IMR-90 (cell line): ENCODE data around the gene RNF130. TPM values are rescaled to one million over a fixed set of nuclear protein-coding genes. Genes with fewer than 3 reads are reported as not detected.

Source experiments
- ATAC-seq: fragments of 200-7000 bp; cut with Tn5 transposase; 2 replicates; pipeline ENCODE4 v1.9.1; 2020; ENCODE audit warnings: low read depth, mild to moderate bottlenecking, moderate library complexity
- BruUV-seq: library from RNA; stranded (reverse); fragments of 400-500 nt; replicated peaks from 2 replicates; lab custom pipeline; 2021; lab: Mats Ljungman, UMichigan
- CTCF ChIA-PET: fragments of 300-600 bp; formaldehyde crosslinking; extraction: SDS; loops from one replicate; lab custom pipeline; 2021; ENCODE audit warnings: antibody characterized with exemption; lab: Yijun Ruan, JAX
- POLR2A ChIA-PET: fragments of 300-600 bp; sonication (Branson Sonifier 250); formaldehyde crosslinking; loops from one replicate; lab custom pipeline; 2022; ENCODE audit warnings: antibody characterized with exemption; ENCODE audit not compliant: unreplicated experiment; lab: Charles Lee
- DNase-seq: peaks from one replicate; pipeline ENCODE4 v3.0.0; 2013
- H2AFZ ChIP-seq: replicated peaks from 2 replicates; pipeline ENCODE3; 2013; ENCODE audit warnings: low read length, mild to moderate bottlenecking; ENCODE audit not compliant: poor library complexity
- H2AK5ac ChIP-seq: 2 replicates; pipeline ENCODE4 v1.6.1; 2013; ENCODE audit warnings: low read depth, low read length, inconsistent platforms
- H2AK9ac ChIP-seq: replicated peaks from 2 replicates; pipeline ENCODE3; 2013; ENCODE audit warnings: mild to moderate bottlenecking, low read depth, low read length, moderate library complexity; ENCODE audit not compliant: poor library complexity
- H2BK120ac ChIP-seq: 2 replicates; pipeline ENCODE4 v1.6.1; 2013; ENCODE audit warnings: low read depth, low read length, inconsistent platforms
- H2BK15ac ChIP-seq: 3 replicates; pipeline ENCODE4 v1.6.1; 2013; ENCODE audit warnings: low read depth, low read length, inconsistent platforms
- H2BK20ac ChIP-seq: 2 replicates; pipeline ENCODE4 v1.6.1; 2013; ENCODE audit warnings: low read depth, mild to moderate bottlenecking, inconsistent platforms, low read length, moderate library complexity
- H2BK5ac ChIP-seq: 2 replicates; pipeline ENCODE4 v1.6.1; 2013; ENCODE audit warnings: mild to moderate bottlenecking, low read depth, low read length, inconsistent platforms; ENCODE audit not compliant: poor library complexity, severe bottlenecking
- H3K14ac ChIP-seq: replicated peaks from 2 replicates; pipeline ENCODE4 v1.6.1; 2013; ENCODE audit warnings: low read depth, low read length, inconsistent platforms
- H3K18ac ChIP-seq: 2 replicates; pipeline ENCODE4 v1.6.1; 2013; ENCODE audit warnings: low read depth, low read length, control low read depth
- H3K23ac ChIP-seq: 2 replicates; pipeline ENCODE4 v1.6.1; 2013; ENCODE audit warnings: low read depth, low read length, inconsistent platforms
- H3K27ac ChIP-seq: 2 replicates; pipeline ENCODE4 v1.5.1; 2013; ENCODE audit warnings: mild to moderate bottlenecking, control low read depth, low read length; ENCODE audit not compliant: insufficient read depth
- H3K27me3 ChIP-seq: 2 replicates; pipeline ENCODE4 v1.6.1; 2013; ENCODE audit warnings: low read length; ENCODE audit not compliant: control insufficient read depth, insufficient read depth
- H3K36me3 ChIP-seq: 2 replicates; pipeline ENCODE4 v1.6.1; 2013; ENCODE audit warnings: low read length, mixed read lengths; ENCODE audit not compliant: control insufficient read depth, insufficient read depth
- H3K4ac ChIP-seq: 2 replicates; pipeline ENCODE4 v1.6.1; 2013; ENCODE audit warnings: low read depth, low read length, inconsistent platforms
- H3K4me1 ChIP-seq: 2 replicates; pipeline ENCODE4 v1.6.1; 2013; ENCODE audit warnings: low read length, mixed read lengths; ENCODE audit not compliant: control insufficient read depth, insufficient read depth
- H3K4me2 ChIP-seq: 2 replicates; pipeline ENCODE4 v1.6.1; 2013; ENCODE audit warnings: low read depth, mild to moderate bottlenecking, control low read depth, low read length, moderate library complexity
- H3K4me3 ChIP-seq: 2 replicates; pipeline ENCODE4 v1.5.1; 2013; ENCODE audit warnings: low read depth, mild to moderate bottlenecking, control low read depth, low read length, moderate library complexity; ENCODE audit not compliant: insufficient read depth
- H3K56ac ChIP-seq: 2 replicates; pipeline ENCODE4 v1.6.1; 2013; ENCODE audit warnings: low read length, inconsistent platforms; ENCODE audit not compliant: insufficient read depth; ENCODE audit errors: extremely low read depth
- H3K79me1 ChIP-seq, 2 experiments: 2 replicates each; pipeline ENCODE4 v1.6.1; 2013; ENCODE audit warnings: low read length in 2 of 2, inconsistent platforms in 1 of 2, low read depth in 1 of 2
- H3K9ac ChIP-seq: 2 replicates; pipeline ENCODE4 v1.6.1; 2013; ENCODE audit warnings: low read depth, low read length, control low read depth
- H3K9me1 ChIP-seq: 2 replicates; pipeline ENCODE4 v1.6.1; 2013; ENCODE audit warnings: low read length, inconsistent platforms; ENCODE audit not compliant: insufficient read depth
- H3K9me3 ChIP-seq: 2 replicates; pipeline ENCODE4 v1.6.1; 2013; ENCODE audit warnings: low read length; ENCODE audit not compliant: control insufficient read depth, insufficient read depth
- H4K20me1 ChIP-seq: 2 replicates; pipeline ENCODE4 v1.6.1; 2013; ENCODE audit warnings: low read length, inconsistent platforms; ENCODE audit not compliant: insufficient read depth
- H4K5ac ChIP-seq: 2 replicates; pipeline ENCODE4 v1.6.1; 2013; ENCODE audit warnings: mild to moderate bottlenecking, low read depth, low read length, control low read depth
- H4K8ac ChIP-seq, 2 experiments: 2 replicates each; pipeline ENCODE4 v1.6.1; 2013; ENCODE audit warnings: low read depth in 2 of 2, low read length in 2 of 2, control low read depth in 1 of 2, inconsistent platforms in 1 of 2
- H4K91ac ChIP-seq: 2 replicates; pipeline ENCODE4 v1.6.1; 2013; ENCODE audit warnings: low read depth, low read length, inconsistent platforms; ENCODE audit not compliant: insufficient read depth
- BHLHE40 ChIP-seq: fragments of 150-350 bp; IDR thresholded peaks from 2 replicates; pipeline ENCODE4 v1.6.1; 2016; ENCODE audit warnings: mild to moderate bottlenecking, low read depth, low read length
- CHD1 ChIP-seq: IDR thresholded peaks from 2 replicates; pipeline ENCODE4 v1.6.1; 2012; ENCODE audit warnings: low read depth, low read length, improper control_type of control experiment
- FOS ChIP-seq: fragments of 150-350 bp; IDR thresholded peaks from 2 replicates; pipeline ENCODE4 v1.6.1; 2016; ENCODE audit warnings: low read depth, low read length
- MAZ ChIP-seq: IDR thresholded peaks from 2 replicates; pipeline ENCODE4 v1.6.1; 2012; ENCODE audit warnings: low read depth, mild to moderate bottlenecking, low read length, improper control_type of control experiment, moderate library complexity, borderline replicate concordance
- NFE2L2 ChIP-seq: fragments of 150-350 bp; IDR thresholded peaks from 2 replicates; pipeline ENCODE4 v1.6.1; 2016; ENCODE audit warnings: low read depth, mild to moderate bottlenecking, low read length
- POLR2A ChIP-seq: IDR thresholded peaks from 2 replicates; pipeline ENCODE4 v1.6.1; 2012; ENCODE audit warnings: mild to moderate bottlenecking, low read depth, low read length
- RAD21 ChIP-seq: IDR thresholded peaks from 2 replicates; pipeline ENCODE4 v1.6.1; 2012; ENCODE audit warnings: low read length, improper control_type of control experiment
- RCOR1 ChIP-seq: IDR thresholded peaks from 2 replicates; pipeline ENCODE4 v1.6.1; 2012; ENCODE audit warnings: mild to moderate bottlenecking, low read length, improper control_type of control experiment; ENCODE audit not compliant: insufficient replicate concordance
- RFX5 ChIP-seq: IDR thresholded peaks from 2 replicates; pipeline ENCODE4 v1.8.0; 2012; ENCODE audit warnings: low read depth, mild to moderate bottlenecking, low read length, moderate library complexity
- SMC3 ChIP-seq: fragments of 150-350 bp; IDR thresholded peaks from 2 replicates; pipeline ENCODE4 v1.6.1; 2016; ENCODE audit warnings: low read depth, mild to moderate bottlenecking, antibody characterized with exemption, low read length, moderate library complexity
- WGBS, 2 experiments: methylation state at CpG; one replicate each; pipeline versions ENCODE4 v1.1.5 to v1.1.7; 2013; ENCODE audit warnings: missing lambda C conversion rate in 2 of 2; ENCODE audit not compliant: insufficient read length in 1 of 2; ENCODE audit errors: extremely low coverage in 2 of 2; 5-methylcytosine and 5-hydroxymethylcytosine counted together
- dilution Hi-C: fragments of 300-500 bp; cut with HindIII; formaldehyde crosslinking; loops from one replicate; pipeline ENCODE4 v1.14.3; 2018; ENCODE audit warnings: low sequenced_read_pairs; ENCODE audit not compliant: unreplicated experiment
- in situ Hi-C: fragments of 300-500 bp; cut with MboI; formaldehyde crosslinking; loops from 3 replicates; pipeline ENCODE4 v1.14.3; 2019; ENCODE audit warnings: low sequenced_read_pairs, inconsistent platforms, mixed read lengths
- intact Hi-C: fragments of 100-400 bp; cut with micrococcal nuclease; formaldehyde crosslinking; loops from 2 replicates; pipeline ENCODE4 v1.10.0; 2022
- polyA plus RNA-seq, 3 experiments: library from polyadenylated mRNA; depleted of rRNA; stranded (reverse); fragments of >200 nt; gene quantifications; 2 replicates each; pipeline ENCODE4 v1.2.3, GENCODE V29; 2012; ENCODE audit warnings: low replicate concordance in 1 of 3
- total RNA-seq: library from RNA; depleted of rRNA; stranded (reverse); fragments of >200 nt; gene quantifications from 2 replicates; pipeline ENCODE4 v1.2.3, GENCODE V29; 2012

RNF130 gene
- total and polyA plus RNA-seq, 2 of the 4 experiments (the other 2 are of a cell fraction) = 12.9 to 21.7 TPM

DNA sequence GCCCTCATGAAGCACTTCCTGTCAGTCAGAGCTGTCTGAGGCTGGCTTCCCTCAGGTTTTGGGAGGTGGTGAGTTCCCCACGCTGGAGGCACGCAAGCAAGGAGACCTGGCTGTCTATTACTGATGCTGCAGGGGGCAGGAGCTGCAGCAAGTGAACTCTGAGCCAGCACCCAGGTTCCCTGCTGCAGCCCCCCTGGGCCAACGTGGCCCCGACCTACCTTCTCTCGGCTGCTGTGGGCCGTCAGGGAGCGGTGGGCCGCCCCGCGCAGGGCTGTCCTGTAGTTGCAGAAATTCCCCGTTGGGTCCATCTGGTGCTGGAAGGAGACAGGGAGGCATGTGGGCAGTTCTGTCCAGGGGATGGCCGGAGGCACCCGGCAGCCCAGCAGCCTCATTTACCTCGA lies 46.8 kb upstream of the RNF130 start:
- Histone ChIP-seq H3K36me3 (no peaks in the 10 kb centered on the region), H4K91ac (no peak overlapping the region), H3K9ac (no peak overlapping the region), H4K5ac (no peak overlapping the region), H3K4me2 (no peak overlapping the region), H2AFZ (no peak overlapping the region), H3K4me3 (no peak overlapping the region), H3K9me1 (no peaks in the 10 kb centered on the region), H3K4ac (no peak overlapping the region), H3K4me1 (no peaks in the 10 kb centered on the region), H4K20me1 (no peaks in the 10 kb centered on the region), H4K8ac (no peak overlapping the region), H3K9me3 (no peaks in the 10 kb centered on the region), H3K18ac (no peak overlapping the region), H3K27me3 (peaks cover 2% of the 10 kb centered on the region), H2BK20ac (no peak overlapping the region), H3K14ac (no peak overlapping the region), H3K79me1 (no peaks in the 10 kb centered on the region), H3K27ac (no peak overlapping the region), H2BK15ac (no peak overlapping the region), H2AK9ac (no peak overlapping the region), H2BK120ac (no peak overlapping the region), H2AK5ac (no peak overlapping the region), H3K23ac (no peak overlapping the region), H2BK5ac (no peak overlapping the region), H3K56ac (no peak overlapping the region)
- in situ Hi-C loops = no loop called here
- dilution Hi-C loops = no loop called here
- ChIA-PET CTCF (no interaction called here), POLR2A (no interaction called here)
- WGBS, 2 experiments = 80% methylated on average over 3 of the region's 14 CpGs; no CpG with 5 or more reads in 1 of the 2 experiments
- no TSS peak for BruUV-seq
- ATAC-seq = no peak
- DNase-seq = no peak
- TF ChIP-seq CHD1 (no peak), RCOR1 (no peak), POLR2A (no peak), FOS (no peak), SMC3 (no peak), NFE2L2 (no peak), RFX5 (no peak), RAD21 (no peak), MAZ (no peak), BHLHE40 (no peak)
- intact Hi-C loops = no loop called here
